HEK293 (cell line): Measurements from ENCODE around the gene USP51.
"Not testable (repeated sequence)": the region's sequence is repeated elsewhere in the genome, so short reads cannot be mapped to it uniquely, and the experiment has no call there.

Experiments
- CTCF ChIA-PET: fragments of 350-600 bp; formaldehyde crosslinking; extraction: SDS; loops from one replicate; lab custom pipeline; 2021; ENCODE audit warnings: antibody characterized with exemption; lab: Yijun Ruan, JAX
- POLR2A ChIA-PET: fragments of 300-600 bp; formaldehyde crosslinking; extraction: SDS; loops from one replicate; lab custom pipeline; 2020; ENCODE audit warnings: antibody characterized with exemption, inconsistent platforms; lab: Yijun Ruan, JAX
- H3K27ac ChIP-seq: fragments of 200-500 bp; sonication (Bioruptor generic); 2 replicates; pipeline ENCODE4 v1.5.1; 2014; ENCODE audit warnings: low read depth, low read length, control low read depth, inconsistent platforms; ENCODE audit errors: extremely low read depth
- H3K36me3 ChIP-seq, 2 experiments: fragments of 200-500 bp in 1 of 2; sonication (Bioruptor generic) in 1 of 2; 1 replicate in 1 of 2; 2 replicates in 1 of 2; pipeline ENCODE4 v1.5.1; 2014 to 2017; ENCODE audit warnings: inconsistent platforms in 2 of 2, low read length in 2 of 2; ENCODE audit not compliant: control insufficient read depth in 2 of 2, insufficient read depth in 1 of 2
- H3K4me1 ChIP-seq: fragments of 200-500 bp; sonication (Bioruptor generic); 2 replicates; pipeline ENCODE4 v1.5.1; 2014; ENCODE audit warnings: mild to moderate bottlenecking, low read length, inconsistent platforms; ENCODE audit not compliant: control insufficient read depth, insufficient read depth
- H3K4me3 ChIP-seq: 2 replicates; pipeline ENCODE4 v1.5.1; 2011; ENCODE audit warnings: low read depth, mild to moderate bottlenecking, control low read depth, low read length, moderate library complexity
- H3K9me3 ChIP-seq: fragments of 200-500 bp; sonication (Bioruptor generic); 2 replicates; pipeline ENCODE4 v1.5.1; 2014; ENCODE audit warnings: low read depth, low read length, inconsistent platforms; ENCODE audit not compliant: control insufficient read depth, insufficient read depth
- SCRT2 ChIP-seq: fragments of 450-650 bp; formaldehyde crosslinking; IDR thresholded peaks from 2 replicates; pipeline ENCODE4 v1.5.1; 2016; ENCODE audit warnings: missing biosample characterization, missing genetic modification characterization
- ZNF624 ChIP-seq: fragments of 450-650 bp; formaldehyde crosslinking; IDR thresholded peaks from 2 replicates; pipeline ENCODE4 v1.5.1; 2017; ENCODE audit warnings: missing biosample characterization, missing genetic modification characterization

USP51 gene

DNA sequence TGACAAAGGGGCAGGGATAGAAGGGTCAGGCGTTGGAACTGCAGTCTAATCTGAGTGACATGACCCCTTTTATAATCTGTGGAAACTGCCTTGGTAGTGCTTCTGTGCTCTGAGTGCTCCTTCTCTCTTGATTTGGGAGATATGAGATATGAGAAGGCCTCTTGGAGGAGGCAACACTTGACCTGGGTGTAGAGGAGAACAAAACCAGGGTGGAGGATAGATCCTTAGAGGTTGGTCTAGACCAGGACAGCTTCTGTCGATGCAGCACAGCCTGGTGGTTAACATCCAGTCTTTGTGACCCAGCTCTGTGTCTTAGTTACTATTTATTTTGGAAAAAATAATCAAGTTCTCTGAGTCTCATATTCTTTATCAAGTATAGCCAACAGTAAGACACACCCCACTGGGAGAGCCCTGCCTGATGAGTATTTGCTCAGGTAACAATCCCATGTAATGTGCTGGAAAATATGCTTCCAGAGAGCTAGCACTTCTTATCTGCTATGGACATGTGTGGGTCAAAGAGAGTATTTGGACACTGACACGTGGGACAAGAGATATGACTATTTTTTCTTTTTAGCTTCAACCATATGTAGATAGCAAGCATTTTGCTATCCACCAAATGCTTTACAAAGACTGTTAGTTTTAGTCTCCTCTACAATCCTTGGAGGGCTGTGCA, 9.1 kb downstream of the USP51 start:
- ChIA-PET CTCF (no interaction called here), POLR2A (no interaction called here)
- Histone ChIP-seq H3K27ac (no peak overlapping the region), H3K36me3 (no peaks in the 10 kb centered on the region), H3K4me3 (no peak overlapping the region), H3K9me3 (no peaks in the 10 kb centered on the region), H3K4me1 (no peaks in the 10 kb centered on the region)
- TF ChIP-seq SCRT2 = no peak
- TF ChIP-seq ZNF624 (tag by site-specific recombination) = no peak

DNA sequence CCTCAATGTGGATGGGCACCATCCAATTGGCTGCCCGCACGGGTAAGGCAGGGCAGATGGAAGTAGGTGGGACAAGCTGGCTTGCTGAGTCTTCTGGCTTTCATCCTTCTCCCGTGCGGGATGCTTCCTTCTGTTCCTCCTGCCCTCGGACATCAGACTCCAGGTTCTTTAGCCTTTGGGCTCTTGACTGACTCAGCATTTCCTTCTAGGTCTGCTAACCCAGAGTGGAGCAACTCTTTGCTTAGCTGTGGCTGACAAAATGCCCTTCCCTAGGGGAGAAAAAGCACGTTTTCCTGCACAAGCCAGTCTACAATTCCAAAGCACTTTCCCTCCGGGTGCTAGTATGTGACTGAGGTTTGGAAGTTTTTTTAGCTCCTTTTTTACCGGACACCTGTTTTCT, 9.7 kb downstream of the USP51 start:
- H3K4me3 ChIP-seq, H3K9me3 ChIP-seq, CTCF ChIA-PET, H3K27ac ChIP-seq, POLR2A ChIA-PET, H3K4me1 ChIP-seq, H3K36me3 ChIP-seq: not testable (repeated sequence)

DNA sequence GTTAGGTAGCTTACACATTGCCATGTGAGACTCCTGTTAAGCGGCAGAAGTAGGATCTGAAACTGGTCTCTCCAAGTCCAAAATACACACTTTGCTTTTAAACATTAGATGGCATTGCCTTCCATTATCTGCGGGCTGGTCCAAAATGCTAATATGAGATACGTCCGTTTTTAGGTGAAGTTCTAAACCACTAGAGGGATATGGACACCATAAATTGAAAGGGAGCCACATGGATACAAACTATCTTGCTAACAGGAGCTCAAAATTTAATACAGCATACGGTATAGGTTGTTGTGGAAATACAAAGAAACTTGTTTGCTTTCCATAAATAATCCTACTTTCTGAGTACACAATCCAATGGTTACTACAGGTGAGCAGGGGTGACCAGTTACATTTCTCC, 23.9 kb downstream of the USP51 start:
- H3K4me1 ChIP-seq, H3K27ac ChIP-seq, H3K4me3 ChIP-seq, H3K9me3 ChIP-seq, POLR2A ChIA-PET, CTCF ChIA-PET, H3K36me3 ChIP-seq: not testable (repeated sequence)

DNA sequence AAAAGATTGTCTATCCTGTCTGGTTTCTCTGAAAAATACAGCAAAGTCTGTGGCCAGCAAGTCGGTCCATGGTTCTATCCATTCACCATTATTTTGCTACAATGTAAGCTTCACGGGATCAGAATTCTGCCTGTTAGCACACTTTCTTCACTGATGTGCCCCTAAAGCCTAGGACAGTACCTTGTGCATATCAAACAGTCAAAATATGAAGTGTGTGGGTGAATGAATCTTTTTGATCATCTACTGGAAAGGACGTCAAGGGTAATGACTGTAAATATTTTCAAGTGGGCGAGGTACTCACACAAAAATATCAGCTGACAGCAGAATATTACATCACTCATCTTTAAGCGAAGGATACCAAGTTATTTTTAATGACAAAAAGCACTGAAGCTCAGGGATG, 24.5 kb downstream of the USP51 start:
- CTCF ChIA-PET, H3K36me3 ChIP-seq, H3K4me1 ChIP-seq, POLR2A ChIA-PET, H3K9me3 ChIP-seq, H3K27ac ChIP-seq, H3K4me3 ChIP-seq: not testable (repeated sequence)

DNA sequence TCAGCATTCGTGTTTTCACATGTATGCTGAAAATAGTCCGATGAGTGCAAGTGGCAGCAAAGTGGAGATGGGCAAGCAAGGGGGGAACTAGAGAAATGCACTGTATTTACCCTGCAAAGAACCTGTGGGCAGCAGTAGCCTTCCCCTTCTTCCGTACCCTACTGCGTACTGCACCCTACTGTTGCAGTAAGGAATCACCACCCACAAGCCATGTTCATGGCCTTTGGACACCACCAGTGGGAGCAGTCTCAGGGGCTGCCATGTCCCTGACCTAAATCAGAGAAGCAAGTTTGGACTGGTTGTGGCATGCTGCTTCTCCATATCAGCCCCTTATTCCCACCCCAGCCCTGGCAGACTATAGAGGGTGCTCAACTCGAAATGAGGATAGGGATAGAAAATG, 25.6 kb downstream of the USP51 start:
- H3K4me1 ChIP-seq, POLR2A ChIA-PET, H3K36me3 ChIP-seq, CTCF ChIA-PET, H3K27ac ChIP-seq, H3K4me3 ChIP-seq, H3K9me3 ChIP-seq: not testable (repeated sequence)

DNA sequence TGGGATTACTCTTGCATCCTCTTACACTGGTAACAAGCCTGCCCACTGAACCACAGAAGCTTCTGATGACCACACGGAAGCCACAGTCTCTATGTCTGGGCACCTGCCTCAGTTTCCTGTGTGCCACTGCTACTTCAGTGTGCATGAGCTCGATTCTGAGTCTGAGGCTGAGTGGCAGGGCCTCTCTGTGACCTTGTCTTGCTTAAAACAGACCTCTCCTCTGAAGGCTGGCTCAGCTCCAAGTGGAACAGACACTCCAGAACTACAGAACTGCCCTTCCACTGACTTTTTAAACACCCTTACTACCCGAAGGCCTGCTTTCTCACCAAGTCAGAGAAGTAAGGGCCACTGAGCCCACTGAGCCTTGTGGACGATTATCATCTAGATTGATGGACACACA, 29.7 kb downstream of the USP51 start:
- H3K27ac ChIP-seq, H3K4me3 ChIP-seq, H3K36me3 ChIP-seq, CTCF ChIA-PET, POLR2A ChIA-PET, H3K9me3 ChIP-seq, H3K4me1 ChIP-seq: not testable (repeated sequence)

DNA sequence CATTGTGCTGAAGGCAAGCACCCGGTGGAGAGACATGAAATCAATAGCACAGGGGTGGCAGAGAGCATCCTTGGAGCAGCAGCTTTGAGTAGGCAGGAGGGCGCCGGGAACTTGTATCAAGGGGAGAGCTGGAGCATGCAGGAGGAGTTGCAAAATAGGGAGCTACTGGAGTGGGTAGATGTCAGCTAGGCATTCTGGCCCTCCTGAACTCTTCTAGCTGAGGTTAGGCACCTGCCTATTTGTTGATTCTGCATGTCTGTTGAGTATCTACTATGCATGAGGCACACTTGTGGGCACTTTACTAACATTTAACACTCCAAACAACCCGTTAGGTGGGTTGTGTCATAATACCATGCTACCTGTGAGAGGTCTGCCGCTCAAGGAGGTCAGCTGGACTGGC, 30.2 kb downstream of the USP51 start:
- not testable (repeated sequence) for H3K36me3 ChIP-seq

DNA sequence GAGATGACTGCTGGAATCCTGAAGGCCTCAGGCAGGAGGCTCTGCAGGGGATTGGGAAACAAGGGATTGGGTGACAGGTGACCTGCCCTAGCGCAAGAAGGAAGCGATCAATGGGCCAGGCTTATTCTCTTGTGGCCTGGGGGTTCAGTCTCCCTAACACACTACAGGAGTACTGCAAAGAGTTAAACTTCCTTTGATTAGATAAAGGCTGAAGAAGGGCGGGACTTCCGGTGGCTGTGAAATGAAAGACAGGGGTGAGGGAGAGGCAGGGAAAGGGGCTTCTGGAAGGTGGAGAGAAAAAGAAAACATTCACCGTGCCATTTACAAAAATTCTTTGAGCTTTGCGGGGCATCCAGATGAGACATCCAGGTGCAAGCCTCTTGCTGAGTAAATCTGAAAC, 33.9 kb downstream of the USP51 start:
- H3K27ac ChIP-seq, H3K4me3 ChIP-seq, CTCF ChIA-PET, POLR2A ChIA-PET, H3K9me3 ChIP-seq, H3K36me3 ChIP-seq, H3K4me1 ChIP-seq: not testable (repeated sequence)

More for the DNA sequence above, 30.2 kb downstream of the USP51 start:
- CTCF ChIA-PET, POLR2A ChIA-PET, H3K9me3 ChIP-seq, H3K4me3 ChIP-seq, H3K27ac ChIP-seq, H3K4me1 ChIP-seq: not testable (repeated sequence)
